Measurements from ENCODE around the gene LEF1. TPM values are rescaled to one million over a fixed set of nuclear protein-coding genes. Genes with fewer than 3 reads are reported as not detected.

The LEF1 gene
- total RNA-seq, 4 donors from 2014 or later, result 2.2 to 8.3 (median 3.7) TPM

- DNase-seq (ENCODE audit: low spot score), result no peak
- TF ChIP-seq CTCF (IDR thresholded peaks at IDR 0.05), result no peak
- ATAC-seq (ENCODE audit: low FRiP score), result no peak
Measured at GRCh38 chr4:108209489-108209888, 40.8 kb upstream of the LEF1 start.

- DNase-seq (ENCODE audit: low spot score), result no peak
- ATAC-seq (ENCODE audit: low FRiP score), result no peak
- TF ChIP-seq CTCF (IDR thresholded peaks at IDR 0.05), result no peak
Measured at GRCh38 chr4:108205859-108206258, 37.1 kb upstream of the LEF1 start.

GRCh38 chr4:108204518-108204917 is 35.8 kb upstream of the LEF1 start:
- DNase-seq (ENCODE audit: low spot score), result no peak
- no peak for TF ChIP-seq CTCF (IDR thresholded peaks at IDR 0.05)
- ATAC-seq (ENCODE audit: low FRiP score), result no peak

- no peak for DNase-seq (ENCODE audit: low spot score)
- ATAC-seq (ENCODE audit: low FRiP score), result no peak
- TF ChIP-seq CTCF (IDR thresholded peaks at IDR 0.05), result no peak
Measured at GRCh38 chr4:108203377-108203776, 34.6 kb upstream of the LEF1 start.

- TF ChIP-seq CTCF (IDR thresholded peaks at IDR 0.05), result no peak
- DNase-seq (ENCODE audit: low spot score), result no peak
- no peak for ATAC-seq (ENCODE audit: low FRiP score)
Measured at GRCh38 chr4:108201774-108202173, 33.0 kb upstream of the LEF1 start.

GRCh38 chr4:108199881-108200280 is 31.1 kb upstream of the LEF1 start:
- TF ChIP-seq CTCF (IDR thresholded peaks at IDR 0.05), result no peak
- ATAC-seq (ENCODE audit: low FRiP score) (no peak), DNase-seq (ENCODE audit: low spot score) (no peak)

- TF ChIP-seq CTCF (IDR thresholded peaks at IDR 0.05), result no peak
- no peak for ATAC-seq (ENCODE audit: low FRiP score)
- DNase-seq (ENCODE audit: low spot score), result no peak
Measured at GRCh38 chr4:108193886-108194672, 25.3 kb upstream of the LEF1 start.
